HEK293 (cell line): ENCODE results near the gene DDX39A.

Source experiments
- CTCF ChIA-PET: fragments of 350-600 bp; formaldehyde crosslinking; extraction: SDS; loops from one replicate; lab custom pipeline; 2021; ENCODE audit warnings: antibody characterized with exemption; lab: Yijun Ruan, JAX
- POLR2A ChIA-PET: fragments of 300-600 bp; formaldehyde crosslinking; extraction: SDS; loops from one replicate; lab custom pipeline; 2020; ENCODE audit warnings: antibody characterized with exemption, inconsistent platforms; lab: Yijun Ruan, JAX
- H3K27ac ChIP-seq: fragments of 200-500 bp; sonication (Bioruptor generic); 2 replicates; pipeline ENCODE4 v1.5.1; 2014; ENCODE audit warnings: low read depth, low read length, control low read depth, inconsistent platforms; ENCODE audit errors: extremely low read depth
- H3K36me3 ChIP-seq, 2 experiments: fragments of 200-500 bp in 1 of 2; sonication (Bioruptor generic) in 1 of 2; 1 replicate in 1 of 2; 2 replicates in 1 of 2; pipeline ENCODE4 v1.5.1; 2014 to 2017; ENCODE audit warnings: inconsistent platforms in 2 of 2, low read length in 2 of 2; ENCODE audit not compliant: control insufficient read depth in 2 of 2, insufficient read depth in 1 of 2
- H3K4me1 ChIP-seq: fragments of 200-500 bp; sonication (Bioruptor generic); 2 replicates; pipeline ENCODE4 v1.5.1; 2014; ENCODE audit warnings: mild to moderate bottlenecking, low read length, inconsistent platforms; ENCODE audit not compliant: control insufficient read depth, insufficient read depth
- H3K4me3 ChIP-seq: 2 replicates; pipeline ENCODE4 v1.5.1; 2011; ENCODE audit warnings: low read depth, mild to moderate bottlenecking, control low read depth, low read length, moderate library complexity
- H3K9me3 ChIP-seq: fragments of 200-500 bp; sonication (Bioruptor generic); 2 replicates; pipeline ENCODE4 v1.5.1; 2014; ENCODE audit warnings: low read depth, low read length, inconsistent platforms; ENCODE audit not compliant: control insufficient read depth, insufficient read depth
- EGR2 ChIP-seq: fragments of 450-650 bp; formaldehyde crosslinking; IDR thresholded peaks from 2 replicates; pipeline ENCODE4 v1.5.1; 2016; ENCODE audit warnings: low read depth, missing biosample characterization, missing genetic modification characterization
- FEZF1 ChIP-seq: fragments of 450-650 bp; formaldehyde crosslinking; IDR thresholded peaks from 2 replicates; pipeline ENCODE4 v1.5.1; 2016; ENCODE audit warnings: missing biosample characterization, missing genetic modification characterization
- KLF1 ChIP-seq: fragments of 450-650 bp; formaldehyde crosslinking; IDR thresholded peaks from 2 replicates; pipeline ENCODE4 v1.5.1; 2016; ENCODE audit warnings: missing biosample characterization, missing genetic modification characterization
- KLF10 ChIP-seq: fragments of 450-650 bp; IDR thresholded peaks from 2 replicates; pipeline ENCODE4 v1.5.1; 2018; ENCODE audit warnings: missing biosample characterization, mild to moderate bottlenecking, missing genetic modification characterization
- OSR2 ChIP-seq: fragments of 450-650 bp; formaldehyde crosslinking; IDR thresholded peaks from 2 replicates; pipeline ENCODE4 v1.5.1; 2016; ENCODE audit warnings: missing biosample characterization, missing genetic modification characterization
- ZBTB17 ChIP-seq: fragments of 450-650 bp; formaldehyde crosslinking; IDR thresholded peaks from 2 replicates; pipeline ENCODE4 v1.5.1; 2016; ENCODE audit warnings: missing biosample characterization, missing genetic modification characterization
- ZBTB8A ChIP-seq: fragments of 450-650 bp; formaldehyde crosslinking; IDR thresholded peaks from 2 replicates; pipeline ENCODE4 v1.5.1; 2016; ENCODE audit warnings: missing biosample characterization, missing genetic modification characterization
- ZEB2 ChIP-seq: fragments of 450-650 bp; formaldehyde crosslinking; IDR thresholded peaks from 2 replicates; pipeline ENCODE4 v1.5.1; 2016; ENCODE audit warnings: missing biosample characterization, missing genetic modification characterization
- ZIC2 ChIP-seq: fragments of 450-650 bp; formaldehyde crosslinking; IDR thresholded peaks from 2 replicates; pipeline ENCODE4 v1.5.1; 2016; ENCODE audit warnings: missing biosample characterization, missing genetic modification characterization
- ZNF121 ChIP-seq: fragments of 450-650 bp; formaldehyde crosslinking; IDR thresholded peaks from 2 replicates; pipeline ENCODE4 v1.5.1; 2016; ENCODE audit warnings: missing biosample characterization, missing genetic modification characterization
- ZNF184 ChIP-seq: fragments of 450-650 bp; IDR thresholded peaks from 2 replicates; pipeline ENCODE4 v1.5.1; 2018; ENCODE audit warnings: missing biosample characterization, mild to moderate bottlenecking, missing genetic modification characterization
- ZNF335 ChIP-seq: fragments of 450-650 bp; formaldehyde crosslinking; conservative IDR thresholded peaks from 2 replicates; pipeline ENCODE4 v1.5.1; 2016; ENCODE audit warnings: missing biosample characterization, missing genetic modification characterization
- ZNF341 ChIP-seq: fragments of 450-650 bp; formaldehyde crosslinking; IDR thresholded peaks from 2 replicates; pipeline ENCODE4; 2016; ENCODE audit warnings: low read depth, missing biosample characterization, missing genetic modification characterization
- ZNF391 ChIP-seq: fragments of 450-650 bp; formaldehyde crosslinking; IDR thresholded peaks from 2 replicates; pipeline ENCODE4 v1.5.1; 2016; ENCODE audit warnings: low read depth, missing biosample characterization, missing genetic modification characterization, borderline replicate concordance
- ZNF394 ChIP-seq: fragments of 450-650 bp; formaldehyde crosslinking; IDR thresholded peaks from 2 replicates; pipeline ENCODE4 v1.5.1; 2016; ENCODE audit warnings: missing biosample characterization, missing genetic modification characterization, mild to moderate bottlenecking, moderate library complexity, borderline replicate concordance
- ZNF624 ChIP-seq: fragments of 450-650 bp; formaldehyde crosslinking; IDR thresholded peaks from 2 replicates; pipeline ENCODE4 v1.5.1; 2017; ENCODE audit warnings: missing biosample characterization, missing genetic modification characterization
- ZSCAN5A ChIP-seq: fragments of 450-650 bp; formaldehyde crosslinking; IDR thresholded peaks from 2 replicates; pipeline ENCODE4 v1.5.1; 2016; ENCODE audit warnings: missing biosample characterization, missing genetic modification characterization
- TF ChIP-seq, protein P1 (sequence below): fragments of 450-650 bp; formaldehyde crosslinking; IDR thresholded peaks from 2 replicates; pipeline ENCODE4 v1.5.1; 2016; ENCODE audit warnings: missing biosample characterization, missing genetic modification characterization
- TF ChIP-seq, protein P2 (sequence below): fragments of 450-650 bp; formaldehyde crosslinking; IDR thresholded peaks from 2 replicates; pipeline ENCODE4 v1.5.1; 2017; ENCODE audit warnings: missing biosample characterization, missing genetic modification characterization
- TF ChIP-seq, protein P3 (sequence below): fragments of 450-650 bp; formaldehyde crosslinking; IDR thresholded peaks from 2 replicates; pipeline ENCODE4 v1.5.1; 2016; ENCODE audit warnings: missing biosample characterization, missing genetic modification characterization
- TF ChIP-seq, protein P4 (sequence below): fragments of 450-650 bp; formaldehyde crosslinking; IDR thresholded peaks from 2 replicates; pipeline ENCODE4 v1.5.1; 2016; ENCODE audit warnings: missing biosample characterization, missing genetic modification characterization

The DDX39A gene

DNA sequence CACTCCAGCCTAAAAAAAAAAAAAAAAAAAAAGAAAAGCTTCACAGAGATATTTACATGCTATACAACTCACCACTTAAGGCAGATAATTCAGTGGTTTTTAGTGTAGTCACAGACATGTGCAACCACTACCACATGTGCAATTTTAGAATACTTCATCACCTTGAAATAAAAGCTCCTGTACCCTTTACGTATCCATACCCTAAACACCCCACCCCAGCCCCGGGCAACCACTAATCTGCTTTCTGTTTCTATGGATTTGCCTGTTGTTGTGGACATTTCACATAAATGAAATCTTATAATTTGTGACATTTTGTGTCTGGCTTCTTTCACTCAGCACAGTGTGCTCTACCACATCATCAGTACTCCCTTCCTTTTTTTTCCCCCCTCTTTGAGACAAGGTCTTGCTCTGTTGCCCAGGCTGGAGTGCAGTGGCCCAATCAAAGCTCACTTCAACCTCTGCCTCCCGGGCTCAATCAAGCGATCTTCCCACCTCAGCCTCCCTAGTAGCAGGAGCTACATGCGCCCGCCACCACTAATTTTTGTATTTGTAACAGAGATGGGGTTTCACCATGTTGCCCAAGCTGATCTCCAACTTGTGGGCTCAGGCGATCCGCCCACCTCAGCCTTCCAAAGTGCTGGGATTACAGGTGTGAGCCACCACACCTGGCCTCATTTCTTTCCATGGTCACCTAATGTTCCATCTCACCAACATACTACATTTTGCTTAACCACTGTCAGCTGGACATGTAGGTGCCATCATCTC lies 4.0 kb downstream of the DDX39A start:
- TF ChIP-seq KLF1 (tag by site-specific recombination) = peak; percentile 7; the same call in 1 of the 2 replicates
- TF ChIP-seq ZNF121 (tag by site-specific recombination) = 0 out of 2 replicates have a peak, but pooled peaks have one; percentile 46
- no peak for TF ChIP-seq ZNF624
- 0 out of 2 replicates have a peak, but pooled peaks have one; percentile 6 for TF ChIP-seq ZNF335 (tag by site-specific recombination)
- 0 out of 2 replicates have a peak, but pooled peaks have one; percentile 39 for TF ChIP-seq ZSCAN5A (tag by site-specific recombination)
- ChIA-PET POLR2A (interaction anchor here (0.6 kb wide), 1 partner anchor 10 kb away, joined by 3 read pairs; no protein-coding TSS in a partner anchor), CTCF (interaction anchor here (0.7 to 3.3 kb wide), 6 partner anchors 9 to 278 kb away, joined by 3 to 19 read pairs (median 4); partner anchors contain the start of gene ASF1B)
- Histone ChIP-seq H3K36me3 (peaks cover 24 to 59% of the 10 kb centered on the region in 2 experiments), H3K27ac (peak overlapping the region; percentile 35; the same call in 1 of the 2 replicates), H3K4me3 (no peak overlapping the region), H3K9me3 (no peaks in the 10 kb centered on the region), H3K4me1 (peaks cover 17% of the 10 kb centered on the region)

DNA sequence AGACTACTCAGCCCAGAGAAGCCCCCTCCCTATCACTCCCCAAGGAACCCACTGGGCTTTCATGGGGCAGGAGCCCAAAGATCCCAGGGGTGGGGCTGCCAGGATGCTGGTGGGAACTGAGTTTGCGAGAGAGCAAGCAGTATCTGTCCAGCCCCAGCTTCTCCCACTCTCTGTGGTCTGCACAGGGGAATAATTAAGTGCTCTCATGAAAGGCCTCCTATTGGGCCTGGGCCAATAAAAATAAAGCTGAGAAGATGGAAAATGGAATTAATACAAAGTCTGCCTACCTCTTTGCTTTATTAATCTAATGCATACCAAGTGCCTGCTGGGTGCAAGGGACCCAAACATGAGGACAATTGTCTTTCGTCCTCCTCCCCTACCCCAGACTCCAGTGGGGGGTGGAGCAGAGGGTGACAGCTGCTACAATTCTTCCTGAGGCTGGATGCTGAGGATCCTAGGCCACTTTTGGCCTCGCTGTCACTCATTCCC lies 5.4 kb downstream of the DDX39A start:
- H3K36me3 ChIP-seq = peaks cover 27 to 72% of the 10 kb centered on the region in 2 experiments
- TF ChIP-seq, protein P1, sequence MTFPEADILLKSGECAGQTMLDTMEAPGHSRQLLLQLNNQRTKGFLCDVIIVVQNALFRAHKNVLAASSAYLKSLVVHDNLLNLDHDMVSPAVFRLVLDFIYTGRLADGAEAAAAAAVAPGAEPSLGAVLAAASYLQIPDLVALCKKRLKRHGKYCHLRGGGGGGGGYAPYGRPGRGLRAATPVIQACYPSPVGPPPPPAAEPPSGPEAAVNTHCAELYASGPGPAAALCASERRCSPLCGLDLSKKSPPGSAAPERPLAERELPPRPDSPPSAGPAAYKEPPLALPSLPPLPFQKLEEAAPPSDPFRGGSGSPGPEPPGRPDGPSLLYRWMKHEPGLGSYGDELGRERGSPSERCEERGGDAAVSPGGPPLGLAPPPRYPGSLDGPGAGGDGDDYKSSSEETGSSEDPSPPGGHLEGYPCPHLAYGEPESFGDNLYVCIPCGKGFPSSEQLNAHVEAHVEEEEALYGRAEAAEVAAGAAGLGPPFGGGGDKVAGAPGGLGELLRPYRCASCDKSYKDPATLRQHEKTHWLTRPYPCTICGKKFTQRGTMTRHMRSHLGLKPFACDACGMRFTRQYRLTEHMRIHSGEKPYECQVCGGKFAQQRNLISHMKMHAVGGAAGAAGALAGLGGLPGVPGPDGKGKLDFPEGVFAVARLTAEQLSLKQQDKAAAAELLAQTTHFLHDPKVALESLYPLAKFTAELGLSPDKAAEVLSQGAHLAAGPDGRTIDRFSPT (tag by site-specific recombination) = 0 out of 2 replicates have a peak, but pooled peaks have one; percentile 13
- TF ChIP-seq ZNF184 (tag by site-specific recombination) (no peak), ZEB2 (tag by site-specific recombination) (0 out of 2 replicates have a peak, but pooled peaks have one; percentile 24), ZNF391 (tag by site-specific recombination) (no peak), FEZF1 (peak; percentile 32; the same call in 1 of the 2 replicates), ZBTB17 (peak; percentile 60), OSR2 (peak; percentile 38; the same call in 1 of the 2 replicates), ZNF394 (tag by site-specific recombination) (peak; percentile 77; the same call in 1 of the 2 replicates), ZBTB8A (tag by site-specific recombination) (0 out of 2 replicates have a peak, but pooled peaks have one; percentile 36), ZNF341 (0 out of 2 replicates have a peak, but pooled peaks have one; percentile 60), KLF10 (0 out of 2 replicates have a peak, but pooled peaks have one; percentile 41), EGR2 (tag by site-specific recombination) (0 out of 2 replicates have a peak, but pooled peaks have one; percentile 46), ZIC2 (tag by site-specific recombination) (peak; percentile 78)
- TF ChIP-seq, protein P2, sequence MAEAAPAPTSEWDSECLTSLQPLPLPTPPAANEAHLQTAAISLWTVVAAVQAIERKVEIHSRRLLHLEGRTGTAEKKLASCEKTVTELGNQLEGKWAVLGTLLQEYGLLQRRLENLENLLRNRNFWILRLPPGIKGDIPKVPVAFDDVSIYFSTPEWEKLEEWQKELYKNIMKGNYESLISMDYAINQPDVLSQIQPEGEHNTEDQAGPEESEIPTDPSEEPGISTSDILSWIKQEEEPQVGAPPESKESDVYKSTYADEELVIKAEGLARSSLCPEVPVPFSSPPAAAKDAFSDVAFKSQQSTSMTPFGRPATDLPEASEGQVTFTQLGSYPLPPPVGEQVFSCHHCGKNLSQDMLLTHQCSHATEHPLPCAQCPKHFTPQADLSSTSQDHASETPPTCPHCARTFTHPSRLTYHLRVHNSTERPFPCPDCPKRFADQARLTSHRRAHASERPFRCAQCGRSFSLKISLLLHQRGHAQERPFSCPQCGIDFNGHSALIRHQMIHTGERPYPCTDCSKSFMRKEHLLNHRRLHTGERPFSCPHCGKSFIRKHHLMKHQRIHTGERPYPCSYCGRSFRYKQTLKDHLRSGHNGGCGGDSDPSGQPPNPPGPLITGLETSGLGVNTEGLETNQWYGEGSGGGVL (tag by site-specific recombination) = peak; percentile 35; the same call in 1 of the 2 replicates
- TF ChIP-seq, protein P3, sequence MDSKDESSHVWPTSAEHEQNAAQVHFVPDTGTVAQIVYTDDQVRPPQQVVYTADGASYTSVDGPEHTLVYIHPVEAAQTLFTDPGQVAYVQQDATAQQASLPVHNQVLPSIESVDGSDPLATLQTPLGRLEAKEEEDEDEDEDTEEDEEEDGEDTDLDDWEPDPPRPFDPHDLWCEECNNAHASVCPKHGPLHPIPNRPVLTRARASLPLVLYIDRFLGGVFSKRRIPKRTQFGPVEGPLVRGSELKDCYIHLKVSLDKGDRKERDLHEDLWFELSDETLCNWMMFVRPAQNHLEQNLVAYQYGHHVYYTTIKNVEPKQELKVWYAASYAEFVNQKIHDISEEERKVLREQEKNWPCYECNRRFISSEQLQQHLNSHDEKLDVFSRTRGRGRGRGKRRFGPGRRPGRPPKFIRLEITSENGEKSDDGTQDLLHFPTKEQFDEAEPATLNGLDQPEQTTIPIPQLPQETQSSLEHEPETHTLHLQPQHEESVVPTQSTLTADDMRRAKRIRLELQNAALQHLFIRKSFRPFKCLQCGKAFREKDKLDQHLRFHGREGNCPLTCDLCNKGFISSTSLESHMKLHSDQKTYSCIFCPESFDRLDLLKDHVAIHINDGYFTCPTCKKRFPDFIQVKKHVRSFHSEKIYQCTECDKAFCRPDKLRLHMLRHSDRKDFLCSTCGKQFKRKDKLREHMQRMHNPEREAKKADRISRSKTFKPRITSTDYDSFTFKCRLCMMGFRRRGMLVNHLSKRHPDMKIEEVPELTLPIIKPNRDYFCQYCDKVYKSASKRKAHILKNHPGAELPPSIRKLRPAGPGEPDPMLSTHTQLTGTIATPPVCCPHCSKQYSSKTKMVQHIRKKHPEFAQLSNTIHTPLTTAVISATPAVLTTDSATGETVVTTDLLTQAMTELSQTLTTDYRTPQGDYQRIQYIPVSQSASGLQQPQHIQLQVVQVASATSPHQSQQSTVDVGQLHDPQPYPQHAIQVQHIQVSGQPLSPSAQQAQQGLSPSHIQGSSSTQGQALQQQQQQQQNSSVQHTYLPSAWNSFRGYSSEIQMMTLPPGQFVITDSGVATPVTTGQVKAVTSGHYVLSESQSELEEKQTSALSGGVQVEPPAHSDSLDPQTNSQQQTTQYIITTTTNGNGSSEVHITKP (tag by site-specific recombination) = peak; percentile 15; the same call in 1 of the 2 replicates
- TF ChIP-seq, protein P4, sequence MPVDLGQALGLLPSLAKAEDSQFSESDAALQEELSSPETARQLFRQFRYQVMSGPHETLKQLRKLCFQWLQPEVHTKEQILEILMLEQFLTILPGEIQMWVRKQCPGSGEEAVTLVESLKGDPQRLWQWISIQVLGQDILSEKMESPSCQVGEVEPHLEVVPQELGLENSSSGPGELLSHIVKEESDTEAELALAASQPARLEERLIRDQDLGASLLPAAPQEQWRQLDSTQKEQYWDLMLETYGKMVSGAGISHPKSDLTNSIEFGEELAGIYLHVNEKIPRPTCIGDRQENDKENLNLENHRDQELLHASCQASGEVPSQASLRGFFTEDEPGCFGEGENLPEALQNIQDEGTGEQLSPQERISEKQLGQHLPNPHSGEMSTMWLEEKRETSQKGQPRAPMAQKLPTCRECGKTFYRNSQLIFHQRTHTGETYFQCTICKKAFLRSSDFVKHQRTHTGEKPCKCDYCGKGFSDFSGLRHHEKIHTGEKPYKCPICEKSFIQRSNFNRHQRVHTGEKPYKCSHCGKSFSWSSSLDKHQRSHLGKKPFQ (tag by site-specific recombination) = peak; percentile 92

More for the DNA sequence above, 5.4 kb downstream of the DDX39A start:
- POLR2A ChIA-PET = interaction anchor here (0.6 to 1.0 kb wide), 2 partner anchors 19 to 46 kb away, joined by 4 read pairs; no protein-coding TSS in a partner anchor
- CTCF ChIA-PET = interaction anchor here (0.6 to 3.3 kb wide), 5 partner anchors 7 to 277 kb away, joined by 3 to 19 read pairs (median 4); partner anchors contain the start of gene ASF1B
- Histone ChIP-seq H3K4me1 (peaks cover 17% of the 10 kb centered on the region), H3K4me3 (no peak overlapping the region), H3K9me3 (no peaks in the 10 kb centered on the region), H3K27ac (peak overlapping the region; percentile 58; the same call in 1 of the 2 replicates)
